ENCODE results near the gene SMARCAD1.

Gene SMARCAD1

DNA sequence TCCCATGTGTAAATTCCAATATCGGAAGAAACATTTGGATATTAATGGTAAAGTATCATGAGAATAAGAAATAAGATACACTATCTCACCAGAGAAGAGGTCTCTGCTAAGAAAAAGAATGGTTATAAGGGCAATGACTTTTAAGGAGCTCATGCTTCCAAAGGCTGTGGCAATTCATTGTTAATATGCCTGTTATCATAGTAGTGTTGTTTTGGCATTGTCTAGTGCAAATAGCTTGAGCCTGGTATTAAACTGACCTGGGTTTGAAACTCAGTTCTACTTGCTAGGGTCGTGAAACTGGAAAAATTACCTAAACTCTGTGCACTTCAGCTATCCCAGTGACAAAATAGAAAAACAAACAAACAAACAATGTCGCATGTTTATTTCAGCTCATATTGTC, 126.2 kb downstream of the SMARCAD1 start:
- no peaks in the 10 kb centered on the region for H3K9me3 ChIP-seq (replicated peaks in 1 of 2; ENCODE audit: control insufficient read depth in 2 of 2, insufficient read depth in 1 of 2, low read depth in 1 of 2, low read length in 2 of 2)
- H3K27ac ChIP-seq (replicated peaks; ENCODE audit: low read length), result no peak overlapping the region
- no peak for DNase-seq (ENCODE audit: low spot score)
- no peak overlapping the region for H3K4ac ChIP-seq (ENCODE audit: low read length)
- H3K27me3 ChIP-seq (ENCODE audit: control insufficient read depth in 3 of 3, insufficient read depth in 3 of 3, low read depth in 1 of 3, low read length in 3 of 3), result no peaks in the 10 kb centered on the region
- H4K91ac ChIP-seq (ENCODE audit: low read depth, low read length, poor library complexity), result no peak overlapping the region
- no peak overlapping the region for H2BK12ac ChIP-seq (ENCODE audit: low read length)
- no peaks in the 10 kb centered on the region for H3K36me3 ChIP-seq (replicated peaks in 1 of 2; ENCODE audit: control insufficient read depth in 2 of 2, insufficient read depth in 2 of 2, low read length in 2 of 2)
- no peak overlapping the region for H2BK15ac ChIP-seq (ENCODE audit: low read length)
- no peaks in the 10 kb centered on the region for H3K79me1 ChIP-seq (ENCODE audit: low read depth, low read length)
- no peak overlapping the region for H3K4me3 ChIP-seq (ENCODE audit: low read length in 2 of 2)
- H2AK5ac ChIP-seq (ENCODE audit: low read depth, low read length), result no peak overlapping the region
- WGBS, 2 donors (ENCODE audit: extremely low coverage in 2 of 2, insufficient read length in 2 of 2, insufficient replicate concordance in 1 of 2), result no CpG with 5 or more reads among the region's 3 CpGs
- H3K14ac ChIP-seq (ENCODE audit: low read length), result no peak overlapping the region
- H2AFZ ChIP-seq (ENCODE audit: low read length), result no peak overlapping the region
- H3K4me2 ChIP-seq (ENCODE audit: insufficient read depth, low read length, poor library complexity, severe bottlenecking), result no peak overlapping the region
- no peak overlapping the region for H4K8ac ChIP-seq (ENCODE audit: low read depth, low read length)
- no peak overlapping the region for H3K18ac ChIP-seq (ENCODE audit: low read length)
- no peak overlapping the region for H3K9ac ChIP-seq (ENCODE audit: low read depth, low read length, poor library complexity)
- no peak overlapping the region for H2BK120ac ChIP-seq (ENCODE audit: low read depth, low read length)
- H2BK5ac ChIP-seq (ENCODE audit: low read length), result no peak overlapping the region
- H3K23ac ChIP-seq (ENCODE audit: low read depth, low read length, poor library complexity), result no peak overlapping the region
- peaks cover 0 to 3% of the 10 kb centered on the region in 2 donors for H3K4me1 ChIP-seq (ENCODE audit: control insufficient read depth in 2 of 2, insufficient read depth in 1 of 2, low read depth in 1 of 2, low read length in 2 of 2)

DNA sequence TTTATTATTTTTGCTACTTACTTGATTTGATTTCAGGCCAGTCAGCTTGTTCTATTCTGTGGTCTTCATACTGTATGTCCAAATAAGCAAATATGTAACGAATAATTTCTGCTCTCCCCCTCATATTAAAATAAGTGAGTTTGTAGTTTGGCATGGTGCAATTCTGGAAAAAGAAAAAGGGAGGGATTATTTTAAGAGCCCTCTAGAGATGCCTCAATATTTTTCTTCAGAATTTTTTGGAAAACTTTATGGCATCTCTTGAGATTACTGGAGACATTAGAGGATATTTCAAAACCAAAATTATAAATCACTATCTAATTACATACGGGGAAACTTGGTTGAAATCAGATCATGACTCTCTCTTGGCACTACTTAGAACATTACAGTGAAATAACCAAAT, 126.8 kb downstream of the SMARCAD1 start:
- no peak overlapping the region for H2BK12ac ChIP-seq (ENCODE audit: low read length)
- no peaks in the 10 kb centered on the region for H3K9me3 ChIP-seq (replicated peaks in 1 of 2; ENCODE audit: control insufficient read depth in 2 of 2, insufficient read depth in 1 of 2, low read depth in 1 of 2, low read length in 2 of 2)
- no peak overlapping the region for H2BK120ac ChIP-seq (ENCODE audit: low read depth, low read length)
- H2AK5ac ChIP-seq (ENCODE audit: low read depth, low read length), result no peak overlapping the region
- H3K23ac ChIP-seq (ENCODE audit: low read depth, low read length, poor library complexity), result no peak overlapping the region
- no peaks in the 10 kb centered on the region for H3K79me1 ChIP-seq (ENCODE audit: low read depth, low read length)
- H2BK15ac ChIP-seq (ENCODE audit: low read length), result no peak overlapping the region
- H3K36me3 ChIP-seq (replicated peaks in 1 of 2; ENCODE audit: control insufficient read depth in 2 of 2, insufficient read depth in 2 of 2, low read length in 2 of 2), result no peaks in the 10 kb centered on the region
- H3K14ac ChIP-seq (ENCODE audit: low read length), result no peak overlapping the region
- no peak overlapping the region for H4K91ac ChIP-seq (ENCODE audit: low read depth, low read length, poor library complexity)
- H3K27me3 ChIP-seq (ENCODE audit: control insufficient read depth in 3 of 3, insufficient read depth in 3 of 3, low read depth in 1 of 3, low read length in 3 of 3), result no peaks in the 10 kb centered on the region
- H3K4me1 ChIP-seq (ENCODE audit: control insufficient read depth in 2 of 2, insufficient read depth in 1 of 2, low read depth in 1 of 2, low read length in 2 of 2), result peaks cover 0 to 3% of the 10 kb centered on the region in 2 donors
- H3K9ac ChIP-seq (ENCODE audit: low read depth, low read length, poor library complexity), result no peak overlapping the region
- no peak overlapping the region for H4K8ac ChIP-seq (ENCODE audit: low read depth, low read length)
- no peak overlapping the region for H2AFZ ChIP-seq (ENCODE audit: low read length)
- no CpG with 5 or more reads among the region's 2 CpGs for WGBS, 2 donors (ENCODE audit: extremely low coverage in 2 of 2, insufficient read length in 2 of 2, insufficient replicate concordance in 1 of 2)
- H3K27ac ChIP-seq (replicated peaks; ENCODE audit: low read length), result no peak overlapping the region
- no peak overlapping the region for H3K18ac ChIP-seq (ENCODE audit: low read length)
- H3K4me2 ChIP-seq (ENCODE audit: insufficient read depth, low read length, poor library complexity, severe bottlenecking), result no peak overlapping the region
- no peak overlapping the region for H3K4me3 ChIP-seq (ENCODE audit: low read length in 2 of 2)
- H3K4ac ChIP-seq (ENCODE audit: low read length), result no peak overlapping the region
- H2BK5ac ChIP-seq (ENCODE audit: low read length), result no peak overlapping the region
- no peak for DNase-seq (ENCODE audit: low spot score)

DNA sequence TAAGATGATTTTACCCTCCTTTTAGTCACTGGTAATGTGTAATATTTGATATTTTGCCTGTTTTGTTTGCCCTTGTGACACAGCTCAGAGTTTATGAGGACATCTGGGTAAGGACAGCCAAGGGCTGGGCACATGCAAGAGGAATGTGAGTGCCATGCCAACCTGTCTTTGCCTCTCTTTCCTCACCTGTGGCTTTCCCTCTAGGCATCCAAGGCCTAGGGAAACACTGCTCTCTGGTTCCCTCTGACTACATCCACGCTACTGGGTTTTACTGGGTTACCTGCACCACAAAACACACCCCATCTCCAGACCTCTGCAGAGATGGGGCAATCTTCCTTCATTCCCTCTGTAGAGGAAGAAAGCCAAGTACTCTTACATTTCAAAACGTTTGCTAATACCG, 127.3 kb downstream of the SMARCAD1 start:
- H3K27me3 ChIP-seq (ENCODE audit: control insufficient read depth in 3 of 3, insufficient read depth in 3 of 3, low read depth in 1 of 3, low read length in 3 of 3), result no peaks in the 10 kb centered on the region
- no peak for DNase-seq (ENCODE audit: low spot score)
- no peak overlapping the region for H4K91ac ChIP-seq (ENCODE audit: low read depth, low read length, poor library complexity)
- H2BK12ac ChIP-seq (ENCODE audit: low read length), result no peak overlapping the region
- no peak overlapping the region for H3K27ac ChIP-seq (replicated peaks; ENCODE audit: low read length)
- WGBS, 2 donors (ENCODE audit: extremely low coverage in 2 of 2, insufficient read length in 2 of 2, insufficient replicate concordance in 1 of 2), result no CpG with 5 or more reads among the region's 3 CpGs
- no peak overlapping the region for H2AK5ac ChIP-seq (ENCODE audit: low read depth, low read length)
- no peak overlapping the region for H2BK5ac ChIP-seq (ENCODE audit: low read length)
- H3K23ac ChIP-seq (ENCODE audit: low read depth, low read length, poor library complexity), result no peak overlapping the region
- H4K8ac ChIP-seq (ENCODE audit: low read depth, low read length), result no peak overlapping the region
- H3K9ac ChIP-seq (ENCODE audit: low read depth, low read length, poor library complexity), result no peak overlapping the region
- no peak overlapping the region for H3K4ac ChIP-seq (ENCODE audit: low read length)
- H3K18ac ChIP-seq (ENCODE audit: low read length), result no peak overlapping the region
- no peak overlapping the region for H3K4me3 ChIP-seq (ENCODE audit: low read length in 2 of 2)
- peaks cover 0 to 3% of the 10 kb centered on the region in 2 donors for H3K4me1 ChIP-seq (ENCODE audit: control insufficient read depth in 2 of 2, insufficient read depth in 1 of 2, low read depth in 1 of 2, low read length in 2 of 2)
- no peak overlapping the region for H2AFZ ChIP-seq (ENCODE audit: low read length)
- H3K9me3 ChIP-seq (replicated peaks in 1 of 2; ENCODE audit: control insufficient read depth in 2 of 2, insufficient read depth in 1 of 2, low read depth in 1 of 2, low read length in 2 of 2), result no peaks in the 10 kb centered on the region
- H2BK120ac ChIP-seq (ENCODE audit: low read depth, low read length), result no peak overlapping the region
- H2BK15ac ChIP-seq (ENCODE audit: low read length), result no peak overlapping the region
- H3K14ac ChIP-seq (ENCODE audit: low read length), result no peak overlapping the region
- no peaks in the 10 kb centered on the region for H3K79me1 ChIP-seq (ENCODE audit: low read depth, low read length)
- H3K36me3 ChIP-seq (replicated peaks in 1 of 2; ENCODE audit: control insufficient read depth in 2 of 2, insufficient read depth in 2 of 2, low read length in 2 of 2), result no peaks in the 10 kb centered on the region
- no peak overlapping the region for H3K4me2 ChIP-seq (ENCODE audit: insufficient read depth, low read length, poor library complexity, severe bottlenecking)

DNA sequence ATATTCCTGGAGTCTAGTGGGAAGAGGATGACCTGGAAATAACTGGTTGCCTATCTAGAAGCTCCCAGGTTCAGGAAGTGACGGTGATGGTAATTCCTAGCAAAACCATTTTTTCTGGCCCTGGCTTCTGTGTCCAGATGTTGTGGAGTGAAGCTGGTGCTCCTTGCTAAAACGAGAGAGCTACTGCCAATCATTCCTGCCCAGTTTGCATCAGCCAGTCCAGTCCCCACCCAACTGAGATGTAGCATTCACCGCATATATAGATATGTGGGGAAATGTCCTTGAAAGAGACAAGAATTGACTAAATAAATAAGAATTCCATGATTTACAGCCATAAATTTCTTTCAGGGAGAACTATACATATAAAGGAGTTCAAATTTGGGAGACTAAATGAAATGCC, 128.6 kb downstream of the SMARCAD1 start:
- no peak overlapping the region for H3K9ac ChIP-seq (ENCODE audit: low read depth, low read length, poor library complexity)
- H3K4me1 ChIP-seq (ENCODE audit: control insufficient read depth in 2 of 2, insufficient read depth in 1 of 2, low read depth in 1 of 2, low read length in 2 of 2), result peaks cover 0 to 3% of the 10 kb centered on the region in 2 donors
- H3K4me3 ChIP-seq (ENCODE audit: low read length in 2 of 2), result no peak overlapping the region
- no peaks in the 10 kb centered on the region for H3K9me3 ChIP-seq (replicated peaks in 1 of 2; ENCODE audit: control insufficient read depth in 2 of 2, insufficient read depth in 1 of 2, low read depth in 1 of 2, low read length in 2 of 2)
- H3K14ac ChIP-seq (ENCODE audit: low read length), result no peak overlapping the region
- H2BK120ac ChIP-seq (ENCODE audit: low read depth, low read length), result no peak overlapping the region
- H3K23ac ChIP-seq (ENCODE audit: low read depth, low read length, poor library complexity), result no peak overlapping the region
- no peak overlapping the region for H3K4ac ChIP-seq (ENCODE audit: low read length)
- H4K91ac ChIP-seq (ENCODE audit: low read depth, low read length, poor library complexity), result no peak overlapping the region
- H2AFZ ChIP-seq (ENCODE audit: low read length), result no peak overlapping the region
- WGBS, 2 donors (ENCODE audit: extremely low coverage in 2 of 2, insufficient read length in 2 of 2, insufficient replicate concordance in 1 of 2), result no CpG with 5 or more reads among the region's 3 CpGs
- H3K36me3 ChIP-seq (replicated peaks in 1 of 2; ENCODE audit: control insufficient read depth in 2 of 2, insufficient read depth in 2 of 2, low read length in 2 of 2), result no peaks in the 10 kb centered on the region
- no peak overlapping the region for H2BK5ac ChIP-seq (ENCODE audit: low read length)
- H3K4me2 ChIP-seq (ENCODE audit: insufficient read depth, low read length, poor library complexity, severe bottlenecking), result no peak overlapping the region
- H2BK15ac ChIP-seq (ENCODE audit: low read length), result no peak overlapping the region
- no peaks in the 10 kb centered on the region for H3K79me1 ChIP-seq (ENCODE audit: low read depth, low read length)
- H3K27me3 ChIP-seq (ENCODE audit: control insufficient read depth in 3 of 3, insufficient read depth in 3 of 3, low read depth in 1 of 3, low read length in 3 of 3), result no peaks in the 10 kb centered on the region
- DNase-seq (ENCODE audit: low spot score), result no peak
- no peak overlapping the region for H2BK12ac ChIP-seq (ENCODE audit: low read length)
- H3K18ac ChIP-seq (ENCODE audit: low read length), result no peak overlapping the region
- H2AK5ac ChIP-seq (ENCODE audit: low read depth, low read length), result no peak overlapping the region
- no peak overlapping the region for H3K27ac ChIP-seq (replicated peaks; ENCODE audit: low read length)
- no peak overlapping the region for H4K8ac ChIP-seq (ENCODE audit: low read depth, low read length)

Data from neuronal stem cell (in vitro differentiated cells).